Body of pancreas (tissue), 4 donors: Measurements from ENCODE around the gene KCNJ11. TPM values are rescaled to one million over a fixed set of nuclear protein-coding genes. Genes with fewer than 3 reads are reported as not detected.

Source experiments
- ATAC-seq: fragments of 150-250 bp; one replicate; pipeline ENCODE4 v1.9.1; 2016
- DNase-seq, 4 donors: peaks; one replicate each; pipeline ENCODE4 v3.0.0-alpha.2; 2019
- H3K27ac ChIP-seq, 4 donors: fragments of 200-600 bp; sonication (generic); 1 replicate in 3 of 4; 2 replicates in 1 of 4; pipeline versions ENCODE4 v1.5.1 to v1.6.1; 2016 to 2019; ENCODE audit warnings: mild to moderate bottlenecking in 1 of 4, mixed read lengths in 1 of 4, moderate library complexity in 1 of 4
- H3K27me3 ChIP-seq, 2 donors: fragments of 200-600 bp; sonication (generic); one replicate each; pipeline ENCODE4 v1.6.0; 2016; ENCODE audit warnings: mild to moderate bottlenecking in 1 of 2
- H3K36me3 ChIP-seq, 2 donors: fragments of 200-600 bp; sonication (generic); replicated peaks in 1 of 2; 2 replicates each; pipeline ENCODE4 v1.5.1; 2016; ENCODE audit warnings: low read depth in 2 of 2; ENCODE audit not compliant: insufficient read depth in 1 of 2
- H3K4me1 ChIP-seq: fragments of 200-600 bp; sonication (generic); one replicate; pipeline ENCODE4 v1.6.0; 2016
- H3K4me3 ChIP-seq, 2 donors: fragments of 200-600 bp; sonication (generic); 1 replicate in 1 of 2; 2 replicates in 1 of 2; pipeline ENCODE4 v1.5.1; 2016 to 2019
- H3K9me3 ChIP-seq, 3 donors: fragments of 200-600 bp; sonication (generic); 1 replicate in 2 of 3; 2 replicates in 1 of 3; pipeline ENCODE4 v1.5.1; 2016
- CTCF ChIP-seq, 7 experiments: fragments of 450-650 bp in 4 of 7; fragments of 200-600 bp in 3 of 7; sonication (generic) in 3 of 7; IDR thresholded peaks; one replicate each; pipeline ENCODE4 v1.5.1; 2016 to 2019; ENCODE audit warnings: antibody characterized with exemption in 7 of 7
- POLR2A ChIP-seq, 3 donors: fragments of 450-650 bp; IDR thresholded peaks; one replicate each; pipeline ENCODE4 v1.6.1; 2016; ENCODE audit warnings: antibody characterized with exemption in 3 of 3, mild to moderate bottlenecking in 2 of 3
- WGBS, 2 donors: methylation state at CpG; one replicate each; pipeline ENCODE4 v1.1.5; 2017; 5-methylcytosine and 5-hydroxymethylcytosine counted together
- intact Hi-C: fragments of 100-400 bp; cut with DNase I; formaldehyde crosslinking; loops from one replicate; pipeline ENCODE4 v1.15.1; 2023
- total RNA-seq, 2 donors: library from RNA; depleted of rRNA; stranded (reverse); fragments of >200 nt; gene quantifications; one replicate each; pipeline ENCODE4 v1.1.0, GENCODE V29; 2016

The KCNJ11 gene
- total RNA-seq, 2 donors from 2014 or later = 7.6 to 39.4 TPM

- no peak overlapping the region for H3K27ac ChIP-seq
- H3K36me3 ChIP-seq = no peaks in the 10 kb centered on the region
- no peaks in the 10 kb centered on the region for H3K27me3 ChIP-seq
- 73 to 83% methylated on average over 4 of the region's 4 CpGs for WGBS, 2 donors
- TF ChIP-seq POLR2A (IDR thresholded peaks at IDR 0.05) (no peak), CTCF (IDR thresholded peaks at IDR 0.05) (no peak)
- H3K9me3 ChIP-seq = no peaks in the 10 kb centered on the region
- ATAC-seq (no peak), DNase-seq (no peak)
- no peak overlapping the region for H3K4me3 ChIP-seq
- H3K4me1 ChIP-seq = peaks cover 6% of the 10 kb centered on the region
- intact Hi-C loops = no loop called here
Observed at GRCh38 chr11:17421781-17422180, 33.3 kb upstream of the KCNJ11 start.

- DNase-seq (no peak), ATAC-seq (no peak)
- no peak overlapping the region for H3K27ac ChIP-seq
- H3K4me3 ChIP-seq = no peak overlapping the region
- WGBS, 2 donors = 72 to 73% methylated on average over 2 of the region's 2 CpGs
- intact Hi-C loops = no loop called here
- no peaks in the 10 kb centered on the region for H3K36me3 ChIP-seq
- no peak for TF ChIP-seq CTCF (IDR thresholded peaks at IDR 0.05)
- TF ChIP-seq POLR2A (IDR thresholded peaks at IDR 0.05) = no peak
- H3K9me3 ChIP-seq = no peaks in the 10 kb centered on the region
- H3K27me3 ChIP-seq = no peaks in the 10 kb centered on the region
- H3K4me1 ChIP-seq = peaks cover 18% of the 10 kb centered on the region
Observed at GRCh38 chr11:17418444-17419081, 30.1 kb upstream of the KCNJ11 start.

GRCh38 chr11:17416492-17416891, 28.0 kb upstream of the KCNJ11 start:
- no peak overlapping the region for H3K27ac ChIP-seq
- 69 to 79% methylated on average over 2 of the region's 2 CpGs for WGBS, 2 donors
- no peaks in the 10 kb centered on the region for H3K9me3 ChIP-seq
- TF ChIP-seq CTCF (IDR thresholded peaks at IDR 0.05) = no peak
- TF ChIP-seq POLR2A (IDR thresholded peaks at IDR 0.05) = no peak
- no peaks in the 10 kb centered on the region for H3K36me3 ChIP-seq
- intact Hi-C loops = no loop called here
- no peak for DNase-seq
- H3K27me3 ChIP-seq = no peaks in the 10 kb centered on the region
- H3K4me1 ChIP-seq = peaks cover 35% of the 10 kb centered on the region
- ATAC-seq = no peak
- H3K4me3 ChIP-seq = no peak overlapping the region

GRCh38 chr11:17415523-17416104, 27.2 kb upstream of the KCNJ11 start:
- TF ChIP-seq CTCF (IDR thresholded peaks at IDR 0.05) = no peak
- TF ChIP-seq POLR2A (IDR thresholded peaks at IDR 0.05) = no peak
- no peak overlapping the region for H3K4me3 ChIP-seq
- DNase-seq (no peak), ATAC-seq (no peak)
- H3K36me3 ChIP-seq = no peaks in the 10 kb centered on the region
- WGBS, 2 donors = 88 to 92% methylated on average over 5 to 6 of the region's 6 CpGs
- no peak overlapping the region for H3K27ac ChIP-seq
- intact Hi-C loops = no loop called here
- H3K27me3 ChIP-seq = no peaks in the 10 kb centered on the region
- H3K9me3 ChIP-seq = no peaks in the 10 kb centered on the region
- H3K4me1 ChIP-seq = peaks cover 44% of the 10 kb centered on the region

GRCh38 chr11:17414992-17415391, 26.5 kb upstream of the KCNJ11 start:
- TF ChIP-seq CTCF (IDR thresholded peaks at IDR 0.05) (no peak), POLR2A (IDR thresholded peaks at IDR 0.05) (no peak)
- Histone ChIP-seq H3K4me1 (peaks cover 44% of the 10 kb centered on the region), H3K36me3 (no peaks in the 10 kb centered on the region), H3K4me3 (no peak overlapping the region), H3K9me3 (no peaks in the 10 kb centered on the region), H3K27me3 (no peaks in the 10 kb centered on the region), H3K27ac (peak overlapping the region in 1 of 4 donors; percentile 89)
- WGBS, 2 donors = 90 to 92% methylated on average over 5 of the region's 5 CpGs
- DNase-seq (no peak), ATAC-seq (no peak)
- intact Hi-C loops = no loop called here
